DMS53 (cell line): ENCODE data around the gene TFB1M.
"Not testable (repeated sequence)": the region's sequence is repeated elsewhere in the genome, so short reads cannot be mapped to it uniquely, and the experiment has no call there.

Experiments used
- DNase-seq: peaks from one replicate; lab custom pipeline; 2025; lab: John Stamatoyannopoulos, UW

Gene TFB1M

GRCh38 chr6:155235087-155235486 lies 79.2 kb downstream of the TFB1M start:
- DNase-seq, result no peak

- no peak for DNase-seq
Measured at GRCh38 chr6:155234687-155235086, 79.6 kb downstream of the TFB1M start.

- no peak for DNase-seq
Measured at GRCh38 chr6:155234167-155234566, 80.1 kb downstream of the TFB1M start.

- DNase-seq, result no peak
Measured at GRCh38 chr6:155232848-155233247, 81.4 kb downstream of the TFB1M start.

GRCh38 chr6:155230975-155231374 lies 83.3 kb downstream of the TFB1M start:
- not testable (repeated sequence) for DNase-seq

GRCh38 chr6:155228546-155229166 lies 85.6 kb downstream of the TFB1M start:
- no peak for DNase-seq

GRCh38 chr6:155227046-155227445 lies 87.2 kb downstream of the TFB1M start:
- no peak for DNase-seq

GRCh38 chr6:155224618-155225017 lies 89.7 kb downstream of the TFB1M start:
- DNase-seq, result no peak

- DNase-seq, result no peak
Measured at GRCh38 chr6:155223646-155224451, 90.4 kb downstream of the TFB1M start.

GRCh38 chr6:155222506-155222905 lies 91.8 kb downstream of the TFB1M start:
- DNase-seq, result no peak

- no peak for DNase-seq
Measured at GRCh38 chr6:155221086-155221485, 93.2 kb downstream of the TFB1M start.

- DNase-seq, result no peak
Measured at GRCh38 chr6:155219858-155220301, 94.4 kb downstream of the TFB1M start.

GRCh38 chr6:155219299-155219698 lies 95.0 kb downstream of the TFB1M start:
- no peak for DNase-seq

- not testable (repeated sequence) for DNase-seq
Measured at GRCh38 chr6:155218711-155219110, 95.6 kb downstream of the TFB1M start.

GRCh38 chr6:155216312-155217046 lies 97.8 kb downstream of the TFB1M start:
- DNase-seq, result no peak

- DNase-seq, result no peak
Measured at GRCh38 chr6:155215906-155216305, 98.4 kb downstream of the TFB1M start.

GRCh38 chr6:155213611-155214372 lies 100.5 kb downstream of the TFB1M start:
- no peak for DNase-seq

- DNase-seq, result no peak
Measured at GRCh38 chr6:155212616-155213380, 101.5 kb downstream of the TFB1M start.

- DNase-seq, result no peak
Measured at GRCh38 chr6:155212106-155212505, 102.2 kb downstream of the TFB1M start.

GRCh38 chr6:155207223-155207622 lies 107.1 kb downstream of the TFB1M start:
- no peak for DNase-seq
